DOHH2 (cell line): ENCODE results near the gene CERS3.

Source experiments
- CTCF ChIP-seq: fragments of 200-600 bp; sonication (generic); IDR thresholded peaks from one replicate; pipeline ENCODE4 v1.5.1; 2014; ENCODE audit warnings: antibody characterized with exemption, mild to moderate bottlenecking, low read depth, low read length; ENCODE audit not compliant: poor library complexity, severe bottlenecking
- EZH2phosphoT487 ChIP-seq: fragments of 200-600 bp; sonication (generic); IDR thresholded peaks from 2 replicates; pipeline ENCODE4 v1.6.1; 2017; ENCODE audit warnings: borderline replicate concordance, mild to moderate bottlenecking, antibody characterized with exemption, low read length, moderate library complexity, mixed read lengths

- TF ChIP-seq CTCF (no peak), EZH2phosphoT487 (no peak)
Observed at GRCh38 chr15:100448481-100448880, 80.3 kb downstream of the CERS3 start.
